Glomerular visceral epithelial cell (primary cell): ENCODE results near the gene WFIKKN2.
"Not testable (repeated sequence)": the region's sequence is repeated elsewhere in the genome, so short reads cannot be mapped to it uniquely, and the experiment has no call there.

Experiments used
- DNase-seq: peaks from one replicate; pipeline ENCODE4 v3.0.0-alpha.2; 2016; ENCODE audit errors: extremely low spot score

The WFIKKN2 gene

GRCh38 chr17:50877042-50877441 is 41.7 kb downstream of the WFIKKN2 start:
- DNase-seq: not testable (repeated sequence)

GRCh38 chr17:50877838-50878237 is 42.5 kb downstream of the WFIKKN2 start:
- no peak for DNase-seq

- DNase-seq: no peak
Observed at GRCh38 chr17:50879086-50879485, 43.7 kb downstream of the WFIKKN2 start.

- DNase-seq: no peak
Observed at GRCh38 chr17:50881182-50881581, 45.8 kb downstream of the WFIKKN2 start.

GRCh38 chr17:50882851-50883250 is 47.5 kb downstream of the WFIKKN2 start:
- no peak for DNase-seq

- DNase-seq: no peak
Observed at GRCh38 chr17:50883850-50884438, 48.6 kb downstream of the WFIKKN2 start.

- DNase-seq: no peak
Observed at GRCh38 chr17:50884439-50885311, 49.3 kb downstream of the WFIKKN2 start.

GRCh38 chr17:50887705-50888245 is 52.4 kb downstream of the WFIKKN2 start:
- no peak for DNase-seq

- DNase-seq: no peak
Observed at GRCh38 chr17:50889528-50890118, 54.2 kb downstream of the WFIKKN2 start.

GRCh38 chr17:50890675-50891516 is 55.5 kb downstream of the WFIKKN2 start:
- no peak for DNase-seq

GRCh38 chr17:50891577-50891989 is 56.2 kb downstream of the WFIKKN2 start:
- DNase-seq: no peak
